PC-3 (cell line): ENCODE results near the gene MYH10. TPM values are rescaled to one million over a fixed set of nuclear protein-coding genes. Genes with fewer than 3 reads are reported as not detected.

Source experiments
- ATAC-seq: fragments of 200-7000 bp; cut with Tn5 transposase; 2 replicates; pipeline ENCODE4 v1.9.1; 2020; ENCODE audit warnings: mild to moderate bottlenecking, moderate library complexity
- BruUV-seq: library from RNA; stranded (reverse); fragments of 400-500 nt; replicated peaks from 2 replicates; lab custom pipeline; 2021; lab: Mats Ljungman, UMichigan
- CTCF ChIA-PET: fragments of 300-600 bp; sonication (Branson Sonifier 250); formaldehyde crosslinking; loops from one replicate; lab custom pipeline; 2022; ENCODE audit warnings: antibody characterized with exemption; lab: Charles Lee
- POLR2A ChIA-PET: fragments of 300-600 bp; sonication (Branson Sonifier 250); formaldehyde crosslinking; loops from one replicate; lab custom pipeline; 2022; ENCODE audit warnings: antibody characterized with exemption; ENCODE audit not compliant: unreplicated experiment; lab: Charles Lee
- DNase-seq: peaks from one replicate; pipeline ENCODE4 v3.0.0-alpha.2; 2015
- H2AFZ ChIP-seq: fragments of 300-600 bp; sonication (generic); 2 replicates; pipeline ENCODE4 v1.6.0; 2016; ENCODE audit warnings: antibody characterized with exemption, low read length
- H3F3A ChIP-seq: fragments of 300-600 bp; sonication (generic); one replicate; pipeline ENCODE4 v1.6.0; 2017; ENCODE audit warnings: antibody characterized with exemption, low read length, control low read depth, mild to moderate bottlenecking; ENCODE audit not compliant: unreplicated experiment
- H3K27ac ChIP-seq: fragments of 300-600 bp; sonication (generic); 2 replicates; pipeline ENCODE4 v1.5.1; 2016; ENCODE audit warnings: mild to moderate bottlenecking, low read length
- H3K27me3 ChIP-seq: fragments of 300-600 bp; sonication (generic); 2 replicates; pipeline ENCODE4 v1.6.1; 2016; ENCODE audit warnings: low read length, mixed read lengths
- H3K36me3 ChIP-seq: fragments of 300-600 bp; sonication (generic); 2 replicates; pipeline ENCODE4 v1.6.1; 2016; ENCODE audit warnings: low read depth, mixed run types, low read length, mixed read lengths
- H3K4me1 ChIP-seq: fragments of 300-600 bp; sonication (generic); 2 replicates; pipeline ENCODE4 v1.5.1; 2016; ENCODE audit warnings: low read length; ENCODE audit not compliant: insufficient read depth
- H3K4me2 ChIP-seq: fragments of 300-600 bp; sonication (generic); 2 replicates; pipeline ENCODE4 v1.6.0; 2016; ENCODE audit warnings: low read length
- H3K4me3 ChIP-seq: fragments of 300-600 bp; sonication (generic); 2 replicates; pipeline ENCODE4 v1.5.1; 2016; ENCODE audit warnings: mild to moderate bottlenecking, low read length, mixed read lengths
- H3K79me2 ChIP-seq: fragments of 300-600 bp; sonication (generic); 2 replicates; pipeline ENCODE4 v1.6.1; 2017; ENCODE audit warnings: low read length, mixed read lengths
- H3K9ac ChIP-seq: fragments of 300-600 bp; sonication (generic); 2 replicates; pipeline ENCODE4 v1.6.0; 2016; ENCODE audit warnings: mild to moderate bottlenecking, low read length
- H3K9me2 ChIP-seq: fragments of 300-600 bp; sonication (generic); replicated peaks from 2 replicates; pipeline ENCODE4 v1.6.1; 2016; ENCODE audit warnings: mixed run types, low read length, mixed read lengths
- H3K9me3 ChIP-seq: fragments of 300-600 bp; sonication (generic); 2 replicates; pipeline ENCODE4 v1.6.1; 2016; ENCODE audit warnings: low read length, mixed read lengths
- H4K20me1 ChIP-seq: fragments of 300-600 bp; sonication (generic); 2 replicates; pipeline ENCODE4 v1.6.1; 2016; ENCODE audit warnings: low read length, mixed read lengths
- CTCF ChIP-seq: fragments of 300-600 bp; sonication (generic); conservative IDR thresholded peaks from 2 replicates; pipeline ENCODE4 v1.5.1; 2017; ENCODE audit warnings: antibody characterized with exemption, low read depth, mild to moderate bottlenecking, low read length
- EZH2 ChIP-seq: fragments of 300-600 bp; sonication (generic); IDR thresholded peaks from one replicate; pipeline ENCODE4 v1.6.1; 2017; ENCODE audit warnings: antibody characterized with exemption, mild to moderate bottlenecking, low read length; ENCODE audit not compliant: unreplicated experiment
- EZH2phosphoT487 ChIP-seq: fragments of 300-600 bp; sonication (generic); IDR thresholded peaks from 2 replicates; pipeline ENCODE4 v1.6.1; 2018; ENCODE audit warnings: mild to moderate bottlenecking, antibody characterized with exemption, low read length, borderline replicate concordance
- intact Hi-C: fragments of 100-400 bp; cut with micrococcal nuclease; formaldehyde crosslinking; loops from 2 replicates; pipeline ENCODE4 v1.9.0; 2023
- total RNA-seq: library from RNA; depleted of rRNA; stranded (reverse); fragments of >200 nt; gene quantifications from 2 replicates; pipeline ENCODE4 v1.2.3, GENCODE V29; 2014

The MYH10 gene
- total RNA-seq, 1 experiment from 2014 or later, result 44.6 TPM

GRCh38 chr17:8580952-8581658 is 49.4 kb downstream of the MYH10 start:
- Histone ChIP-seq H3F3A (no peaks in the 10 kb centered on the region), H3K4me2 (no peak overlapping the region), H4K20me1 (no peaks in the 10 kb centered on the region), H3K79me2 (no peaks in the 10 kb centered on the region), H3K27me3 (no peaks in the 10 kb centered on the region), H2AFZ (no peak overlapping the region), H3K36me3 (no peaks in the 10 kb centered on the region), H3K4me1 (no peaks in the 10 kb centered on the region), H3K4me3 (no peak overlapping the region), H3K27ac (no peak overlapping the region), H3K9me2 (no peaks in the 10 kb centered on the region), H3K9me3 (no peaks in the 10 kb centered on the region), H3K9ac (no peak overlapping the region)
- DNase-seq (no peak), ATAC-seq (no peak)
- no TSS peak for BruUV-seq
- intact Hi-C loops, result no loop called here
- ChIA-PET CTCF (no interaction called here), POLR2A (interaction anchor here (0.6 kb wide), 1 partner anchor 14 kb away, joined by 4 read pairs; no protein-coding TSS in a partner anchor)
- TF ChIP-seq EZH2 (no peak), CTCF (no peak), EZH2phosphoT487 (no peak)

DNA sequence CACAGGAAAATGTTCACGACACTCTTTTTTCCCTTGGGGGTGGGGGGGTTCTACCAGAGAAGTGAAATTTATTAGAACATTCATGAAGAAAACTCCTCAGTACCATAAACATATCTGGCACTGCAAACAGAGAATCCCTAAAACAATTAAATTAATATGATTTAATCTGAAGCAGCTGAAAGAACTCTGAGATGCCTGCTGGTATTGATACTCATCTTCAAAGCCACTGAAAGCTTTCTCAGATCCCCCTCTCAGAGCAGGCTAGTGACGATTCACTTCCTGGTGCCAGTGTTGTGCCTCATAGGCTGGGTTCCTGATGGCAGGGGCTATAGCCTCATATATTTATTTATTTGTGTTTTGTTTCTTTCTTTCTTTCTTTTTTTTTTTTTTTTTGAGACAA is 52.7 kb downstream of the MYH10 start:
- no peak overlapping the region for H3K27ac ChIP-seq
- H3F3A ChIP-seq, result no peaks in the 10 kb centered on the region
- DNase-seq (no peak), ATAC-seq (no peak)
- intact Hi-C loops, result loop anchor here (10.0 kb wide), 1 partner anchor 57 kb away; the partner anchor contains the start of gene MYH10
- H3K27me3 ChIP-seq, result no peaks in the 10 kb centered on the region
- no peak overlapping the region for H3K4me2 ChIP-seq
- no peaks in the 10 kb centered on the region for H3K36me3 ChIP-seq
- H4K20me1 ChIP-seq, result no peaks in the 10 kb centered on the region
- no TSS peak for BruUV-seq
- no peaks in the 10 kb centered on the region for H3K4me1 ChIP-seq
- H3K4me3 ChIP-seq, result no peak overlapping the region
- ChIA-PET POLR2A (no interaction called here), CTCF (no interaction called here)
- no peaks in the 10 kb centered on the region for H3K9me2 ChIP-seq
- TF ChIP-seq EZH2 (no peak), CTCF (no peak)
- no peak overlapping the region for H2AFZ ChIP-seq
- no peak overlapping the region for H3K9ac ChIP-seq
- H3K9me3 ChIP-seq, result no peaks in the 10 kb centered on the region
- no peaks in the 10 kb centered on the region for H3K79me2 ChIP-seq

DNA sequence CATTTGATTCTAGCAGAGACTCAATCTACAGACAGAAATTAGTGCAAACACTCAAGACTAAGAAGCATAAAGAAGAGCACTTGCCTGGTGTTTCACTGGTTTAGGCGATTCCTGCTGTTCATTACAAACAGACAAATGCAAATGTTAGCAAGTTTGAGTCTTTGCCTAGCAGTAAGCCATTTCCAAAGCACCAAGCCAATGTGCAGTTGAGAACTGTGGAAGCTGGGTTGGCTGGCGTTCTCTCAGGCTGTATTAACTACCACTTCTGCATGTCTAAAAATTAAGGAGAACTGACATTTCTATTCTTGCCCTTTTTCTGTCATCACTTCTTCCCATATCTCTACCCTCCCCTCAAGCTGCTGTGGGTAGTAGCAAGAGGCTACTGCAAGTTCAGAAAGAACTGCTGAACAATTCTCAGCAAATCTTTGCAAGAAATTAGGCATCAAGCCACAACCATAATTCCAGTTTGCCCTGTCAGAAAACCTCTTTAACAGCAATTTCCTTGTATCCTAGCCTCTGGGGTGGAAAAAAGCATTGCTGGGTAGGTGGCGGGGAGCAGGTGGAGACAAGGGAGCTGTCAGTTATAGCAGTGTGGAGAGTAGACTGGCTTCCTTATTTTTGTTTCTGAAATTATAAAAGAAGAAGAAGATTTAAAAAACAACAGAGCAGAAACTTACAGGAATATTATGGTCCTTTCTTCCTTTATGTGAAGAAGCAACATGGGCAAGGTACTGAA is 53.8 kb downstream of the MYH10 start:
- no peak overlapping the region for H3K4me3 ChIP-seq
- H2AFZ ChIP-seq, result no peak overlapping the region
- H3K27ac ChIP-seq, result no peak overlapping the region
- POLR2A ChIA-PET, result no interaction called here
- H3K9me2 ChIP-seq, result no peaks in the 10 kb centered on the region
- H3K9ac ChIP-seq, result no peak overlapping the region
- no peak for DNase-seq
- no peaks in the 10 kb centered on the region for H3K27me3 ChIP-seq
- intact Hi-C loops, result loop anchor here (10.0 kb wide), 1 partner anchor 58 kb away; the partner anchor contains the start of gene MYH10
- no TSS peak for BruUV-seq
- no peaks in the 10 kb centered on the region for H3F3A ChIP-seq
- TF ChIP-seq EZH2phosphoT487 (no peak), EZH2 (no peak), CTCF (no peak)
- no peaks in the 10 kb centered on the region for H3K36me3 ChIP-seq
- CTCF ChIA-PET, result no interaction called here
- no peak overlapping the region for H3K4me2 ChIP-seq
- H3K9me3 ChIP-seq, result no peaks in the 10 kb centered on the region
- ATAC-seq, result no peak
- no peaks in the 10 kb centered on the region for H4K20me1 ChIP-seq
- no peaks in the 10 kb centered on the region for H3K79me2 ChIP-seq
- no peaks in the 10 kb centered on the region for H3K4me1 ChIP-seq
